HepG2 (cell line): ENCODE data around the gene RECQL. TPM values are rescaled to one million over a fixed set of nuclear protein-coding genes. Genes with fewer than 3 reads are reported as not detected.

Experiments used
- ATAC-seq: fragments of 200-7000 bp; cut with Tn5 transposase; 3 replicates; pipeline ENCODE4 v1.9.1; 2020; ENCODE audit warnings: mild to moderate bottlenecking, moderate library complexity
- BruUV-seq: library from RNA; stranded (reverse); fragments of 400-500 nt; replicated peaks from 2 replicates; lab custom pipeline; 2021; lab: Mats Ljungman, UMichigan
- CTCF ChIA-PET: fragments of 300-600 bp; formaldehyde crosslinking; extraction: SDS; loops from one replicate; lab custom pipeline; 2021; ENCODE audit warnings: low total read pairs, inconsistent platforms, low intra/inter-chr PET ratio; lab: Yijun Ruan, JAX
- POLR2A ChIA-PET: fragments of 350-600 bp; sonication (Branson Sonifier 250); formaldehyde crosslinking; loops from one replicate; lab custom pipeline; 2020; ENCODE audit warnings: antibody characterized with exemption, inconsistent platforms; lab: Yijun Ruan, JAX
- DNase-seq: peaks from one replicate; pipeline ENCODE4 v3.0.0-alpha.2; 2015; ENCODE audit warnings: low spot score
- FAIRE-seq: peaks from 3 replicates; lab custom pipeline; 2011; peaks lifted over from hg19 to GRCh38; lab: Jason Lieb, UNC
- H2AFZ ChIP-seq: one replicate; pipeline ENCODE4 v1.6.1; 2011; ENCODE audit warnings: low read length, inconsistent platforms
- H3K27ac ChIP-seq: fragments of 300-600 bp; 3 replicates; pipeline ENCODE4 v1.8.0; 2011; ENCODE audit warnings: mixed run types, mild to moderate bottlenecking, mixed read lengths, low read length, inconsistent platforms; ENCODE audit not compliant: insufficient read depth; ENCODE audit errors: extremely low read length
- H3K27me3 ChIP-seq, 2 experiments: fragments of 200-600 bp in 1 of 2; 2 replicates in 1 of 2; 3 replicates in 1 of 2; pipeline versions ENCODE4 v1.6.0 to v1.8.0; 2011; ENCODE audit warnings: low read length in 2 of 2, mild to moderate bottlenecking in 2 of 2, moderate library complexity in 2 of 2, inconsistent platforms in 1 of 2; ENCODE audit not compliant: insufficient read depth in 2 of 2, control insufficient read depth in 1 of 2
- H3K36me3 ChIP-seq, 2 experiments: fragments of 200-600 bp in 1 of 2; replicated peaks in 1 of 2; 2 replicates in 1 of 2; 3 replicates in 1 of 2; pipeline versions ENCODE4 v1.5.1 to v1.8.0; 2011; ENCODE audit warnings: low read length in 2 of 2, inconsistent platforms in 1 of 2; ENCODE audit not compliant: insufficient read depth in 2 of 2, control insufficient read depth in 1 of 2
- H3K4me1 ChIP-seq: 2 replicates; pipeline ENCODE4 v1.5.1; 2012; ENCODE audit warnings: low read length, inconsistent platforms; ENCODE audit not compliant: insufficient read depth
- H3K4me2 ChIP-seq: 2 replicates; pipeline ENCODE4 v1.6.0; 2011; ENCODE audit warnings: low read depth, low read length, inconsistent platforms
- H3K4me3 ChIP-seq, 3 experiments: fragments of 200-600 bp in 1 of 3; sonication (generic), shearing (Covaris generic) in 1 of 3; replicated peaks in 1 of 3; 2 replicates each; pipeline ENCODE4 v1.5.1; 2011 to 2016; ENCODE audit warnings: low read length in 3 of 3, inconsistent platforms in 2 of 3, low read depth in 2 of 3, mild to moderate bottlenecking in 2 of 3, control low read depth in 1 of 3, mixed read lengths in 1 of 3; ENCODE audit not compliant: insufficient read depth in 1 of 3
- H3K79me2 ChIP-seq: one replicate; pipeline ENCODE4 v1.6.1; 2011; ENCODE audit warnings: low read length, inconsistent platforms; ENCODE audit not compliant: insufficient read depth
- H3K9ac ChIP-seq: 2 replicates; pipeline ENCODE4 v1.6.0; 2011; ENCODE audit warnings: mild to moderate bottlenecking, low read depth, low read length, inconsistent platforms; ENCODE audit not compliant: insufficient read depth
- H3K9me3 ChIP-seq: 2 replicates; pipeline ENCODE4 v1.5.1; 2012; ENCODE audit warnings: mild to moderate bottlenecking, low read length
- H4K20me1 ChIP-seq: 2 replicates; pipeline ENCODE4 v1.6.0; 2011; ENCODE audit warnings: inconsistent platforms, mild to moderate bottlenecking, low read length, moderate library complexity; ENCODE audit not compliant: insufficient read depth
- DR1 ChIP-seq: sonication (generic); formaldehyde crosslinking; IDR thresholded peaks from 2 replicates; pipeline ENCODE4 v1.8.0; 2021; ENCODE audit warnings: mild to moderate bottlenecking, missing genetic modification reagents, inconsistent platforms
- PHF5A ChIP-seq: IDR thresholded peaks from one replicate; pipeline ENCODE4 v1.6.1; 2018; ENCODE audit warnings: low read depth, missing genetic modification reagents; ENCODE audit not compliant: unreplicated experiment
- PLRG1 ChIP-seq: fragments of 450-650 bp; conservative IDR thresholded peaks from 2 replicates; pipeline ENCODE4 v1.6.1; 2016
- RAD51 ChIP-seq: fragments of 450-650 bp; IDR thresholded peaks from 2 replicates; pipeline ENCODE4 v1.6.1; 2016; ENCODE audit warnings: borderline replicate concordance
- SIN3A ChIP-seq: IDR thresholded peaks from 2 replicates; pipeline ENCODE4 v1.6.1; 2011; ENCODE audit warnings: low read depth, mild to moderate bottlenecking, control low read depth, low read length, borderline replicate concordance
- XRCC5 ChIP-seq: fragments of 200-400 bp; formaldehyde crosslinking; optimal IDR thresholded peaks from 2 replicates; pipeline ENCODE3; 2017; ENCODE audit warnings: mild to moderate bottlenecking, low read length
- ZFP62 ChIP-seq: sonication (generic); formaldehyde crosslinking; IDR thresholded peaks from 2 replicates; pipeline ENCODE4 v1.4.0; 2020; ENCODE audit warnings: missing genetic modification reagents
- ZNF253 ChIP-seq: sonication (generic); formaldehyde crosslinking; IDR thresholded peaks from 2 replicates; pipeline ENCODE4 v1.8.0; 2022; ENCODE audit warnings: mild to moderate bottlenecking, missing genetic modification reagents, borderline replicate concordance
- ZNF383 ChIP-seq: sonication (generic); formaldehyde crosslinking; IDR thresholded peaks from 2 replicates; pipeline ENCODE4 v1.4.0; 2020; ENCODE audit warnings: missing genetic modification reagents, mild to moderate bottlenecking, borderline replicate concordance
- ZNF678 ChIP-seq: sonication (generic); formaldehyde crosslinking; IDR thresholded peaks from 2 replicates; pipeline ENCODE4 v1.4.0; 2020; ENCODE audit warnings: mild to moderate bottlenecking, missing genetic modification reagents
- WGBS: methylation state at CpG from one replicate; pipeline ENCODE4 v1.1.6; 2017; ENCODE audit warnings: low lambda C conversion rate; 5-methylcytosine and 5-hydroxymethylcytosine counted together
- in situ Hi-C: cut with HindIII; loops from 2 replicates; pipeline ENCODE4 v1.10.0; 2017; ENCODE audit warnings: low pct_unique_long_range_greater_than_20kb; ENCODE audit not compliant: extremely low pct_ligation_motif_present
- intact Hi-C: fragments of 100-400 bp; cut with micrococcal nuclease; formaldehyde crosslinking; loops from one replicate; pipeline ENCODE4 v1.10.0; 2022; ENCODE audit not compliant: unreplicated experiment
- polyA plus RNA-seq, 8 experiments: library from polyadenylated mRNA; depleted of rRNA in 3 of 8; stranded (reverse) in 7 of 8; unstranded in 1 of 8; fragments of >200 nt; fragmentation: Illumina TruSeq in 4 of 8; extraction: Trizol in 4 of 8; gene quantifications; 2 replicates each; pipeline versions ENCODE4 v1.2.1 to v1.2.3, GENCODE V29; 2011 to 2016; ENCODE audit warnings: low read depth in 4 of 8, missing spikeins in 1 of 8, mixed read lengths in 1 of 8; ENCODE audit not compliant: insufficient read depth in 1 of 8
- total RNA-seq, 5 experiments: library from RNA; depleted of rRNA; stranded (reverse); fragments of >200 nt; fragmentation: Illumina TruSeq; extraction: Trizol; gene quantifications; 2 replicates each; pipeline ENCODE4 v1.2.3, GENCODE V29; 2016; ENCODE audit warnings: low read depth in 1 of 5
- TF ChIP-seq, protein P1 (sequence below): sonication (generic); formaldehyde crosslinking; IDR thresholded peaks from 2 replicates; pipeline ENCODE4 v1.5.0; 2020; ENCODE audit warnings: missing genetic modification reagents

RECQL gene
- total and polyA plus RNA-seq, 2 of the 13 experiments (the other 11 are each of a cell fraction or from before 2014, with no cell fraction given) = 7.2 to 41.5 TPM

DNA sequence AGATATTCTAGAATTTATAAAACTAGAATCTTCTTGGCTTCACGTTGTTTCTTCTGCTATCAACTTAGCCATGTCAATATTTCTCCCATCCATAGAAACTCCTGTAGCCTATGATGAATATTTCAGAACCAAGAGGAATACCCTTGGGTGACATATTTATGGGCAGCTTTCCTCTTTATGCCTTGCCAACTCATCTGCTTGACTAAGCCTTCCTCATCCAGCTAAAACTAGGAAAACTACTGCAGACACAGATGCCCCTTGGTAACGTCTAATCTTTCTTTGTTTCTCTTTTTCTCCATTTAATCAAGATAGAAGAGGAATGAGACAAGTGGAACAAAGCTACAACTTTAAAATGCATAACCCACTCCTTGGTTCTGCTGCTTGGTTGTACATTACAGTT lies 6.4 kb upstream of the RECQL start:
- no peak for ATAC-seq
- no TSS peak for BruUV-seq
- no peak overlapping the region for H3K27ac ChIP-seq
- H2AFZ ChIP-seq = no peak overlapping the region
- no peak for TF ChIP-seq PHF5A
- TF ChIP-seq XRCC5 = no peak
- TF ChIP-seq, protein P1, sequence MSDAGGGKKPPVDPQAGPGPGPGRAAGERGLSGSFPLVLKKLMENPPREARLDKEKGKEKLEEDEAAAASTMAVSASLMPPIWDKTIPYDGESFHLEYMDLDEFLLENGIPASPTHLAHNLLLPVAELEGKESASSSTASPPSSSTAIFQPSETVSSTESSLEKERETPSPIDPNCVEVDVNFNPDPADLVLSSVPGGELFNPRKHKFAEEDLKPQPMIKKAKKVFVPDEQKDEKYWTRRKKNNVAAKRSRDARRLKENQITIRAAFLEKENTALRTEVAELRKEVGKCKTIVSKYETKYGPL = no peak
- TF ChIP-seq ZNF383 (CRISPR knock-in tag) = no peak
- TF ChIP-seq PLRG1 = no peak
- no peak for TF ChIP-seq DR1 (CRISPR knock-in tag)
- no peak for TF ChIP-seq ZNF678 (CRISPR knock-in tag)
- TF ChIP-seq SIN3A = no peak
- no peak for TF ChIP-seq ZNF253
- TF ChIP-seq ZFP62 (CRISPR knock-in tag) = no peak
- no peak for TF ChIP-seq RAD51
- peaks cover 41% of the 10 kb centered on the region for H3K79me2 ChIP-seq
- no peaks in the 10 kb centered on the region for H3K27me3 ChIP-seq
- H3K9ac ChIP-seq = no peak overlapping the region
- intact Hi-C loops (loop anchor here (10.0 kb wide), 1 partner anchor 147 kb away; the partner anchor contains the start of gene LDHB), in situ Hi-C loops (loop anchor here (25.0 kb wide), 1 partner anchor 529 kb away; the partner anchor contains the start of gene CMAS)
- H4K20me1 ChIP-seq = peaks cover 3% of the 10 kb centered on the region; the same call in 1 of the 2 replicates
- no peak overlapping the region for H3K4me2 ChIP-seq
- no peak for DNase-seq
- peaks cover 18% of the 10 kb centered on the region for H3K4me1 ChIP-seq
- POLR2A ChIA-PET = no interaction called here
- WGBS = 93% methylated on average over 2 of the region's 2 CpGs
- no peaks in the 10 kb centered on the region for H3K9me3 ChIP-seq
- no peak for FAIRE-seq
- H3K36me3 ChIP-seq = peaks cover 2 to 32% of the 10 kb centered on the region in 2 experiments; a peak in 3 of 5 replicates
- no peak overlapping the region for H3K4me3 ChIP-seq
- CTCF ChIA-PET = no interaction called here
